Testis (tissue), 2 donors: ENCODE results near the gene ACSS3.

ENCODE experiments used
- CTCF ChIP-seq, 3 experiments: fragments of 450-650 bp in 2 of 3; fragments of 200-600 bp in 1 of 3; sonication (generic) in 1 of 3; IDR thresholded peaks; one replicate each; pipeline ENCODE4 v1.5.1; 2016 to 2019; ENCODE audit warnings: antibody characterized with exemption in 3 of 3, mild to moderate bottlenecking in 2 of 3, moderate library complexity in 1 of 3
- POLR2A ChIP-seq: fragments of 450-650 bp; IDR thresholded peaks from one replicate; pipeline ENCODE4 v1.6.1; 2017; ENCODE audit warnings: antibody characterized with exemption, mild to moderate bottlenecking, moderate library complexity

DNA sequence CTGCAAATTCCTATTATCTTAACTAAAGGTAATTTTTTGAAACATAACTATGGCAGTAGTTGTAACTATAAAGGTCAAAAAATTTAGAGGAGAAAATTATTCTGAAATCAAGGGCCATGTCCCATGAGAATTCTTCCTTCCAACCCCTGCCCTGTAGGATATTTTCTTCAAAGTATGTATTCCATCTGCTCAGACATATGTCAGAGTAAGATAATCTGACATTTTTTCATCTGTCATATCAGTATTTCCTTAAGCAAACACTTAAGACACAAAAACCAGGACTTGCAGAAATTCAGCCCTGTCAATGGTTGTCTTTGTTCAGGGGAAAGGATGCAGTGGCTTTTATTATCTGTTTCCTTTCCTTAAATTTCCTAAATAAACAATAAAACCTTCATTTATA is 36.3 kb downstream of the ACSS3 start:
- TF ChIP-seq CTCF (IDR thresholded peaks at IDR 0.05) (no peak), POLR2A (no peak)
